K562 (cell line): Measurements from ENCODE around the gene MEGF11.

Experiments
- CHD1 ChIP-seq: fragments of 200-600 bp; sonication (generic); IDR thresholded peaks from one replicate; pipeline ENCODE4 v1.6.1; 2012; ENCODE audit warnings: mild to moderate bottlenecking, moderate library complexity, low read length, inconsistent platforms
- EZH2 ChIP-seq: IDR thresholded peaks from 2 replicates; pipeline ENCODE4 v1.6.1; 2012; ENCODE audit warnings: low read depth, mild to moderate bottlenecking, inconsistent platforms, low read length, borderline replicate concordance
- KDM1A ChIP-seq, 2 experiments: fragments of 450-650 bp; IDR thresholded peaks; 2 replicates each; pipeline ENCODE4 v1.6.1; 2016; ENCODE audit warnings: mild to moderate bottlenecking in 2 of 2
- POLR2AphosphoS5 ChIP-seq: IDR thresholded peaks from 2 replicates; pipeline ENCODE4 v1.6.1; 2011; ENCODE audit warnings: mild to moderate bottlenecking, low read depth, low read length, moderate library complexity; ENCODE audit not compliant: control insufficient read depth, insufficient read depth
- SREBF2 ChIP-seq: sonication (generic); formaldehyde crosslinking; IDR thresholded peaks from 2 replicates; pipeline ENCODE4 v1.4.0; 2020; ENCODE audit warnings: mild to moderate bottlenecking, missing genetic modification reagents
- TF ChIP-seq, protein P1 (sequence below), 2 experiments: fragments of 450-650 bp in 1 of 2; IDR thresholded peaks; 2 replicates each; pipeline ENCODE4 v1.6.1; 2011 to 2017; ENCODE audit warnings: low read depth in 2 of 2, antibody characterized with exemption in 1 of 2, borderline replicate concordance in 1 of 2, low read length in 1 of 2, mild to moderate bottlenecking in 1 of 2, mixed read lengths in 1 of 2; ENCODE audit not compliant: control insufficient read depth in 1 of 2
- TF ChIP-seq, protein P2 (sequence below), 3 experiments: IDR thresholded peaks in 2 of 3; conservative IDR thresholded peaks in 1 of 3; 2 replicates each; pipeline ENCODE4 v1.5.1; 2011 to 2012; ENCODE audit warnings: low read length in 3 of 3, mild to moderate bottlenecking in 3 of 3, control low read depth in 2 of 3, improper control_type of control experiment in 1 of 3, inconsistent platforms in 1 of 3, low read depth in 1 of 3, mixed read lengths in 1 of 3, moderate library complexity in 1 of 3; ENCODE audit not compliant: insufficient read depth in 2 of 3
- TF ChIP-seq, protein P3 (sequence below): fragments of 200-800 bp; sonication (Bioruptor generic); IDR thresholded peaks from 2 replicates; pipeline ENCODE4 v1.6.1; 2016; ENCODE audit warnings: missing genetic modification characterization, missing compliant biosample characterization
- TF ChIP-seq, protein P4 (sequence below): sonication (generic); formaldehyde crosslinking; IDR thresholded peaks from 2 replicates; pipeline ENCODE4 v1.4.0; 2020; ENCODE audit warnings: mild to moderate bottlenecking, missing genetic modification reagents
- TF ChIP-seq, protein P5 (sequence below): fragments of 200-800 bp; sonication (Bioruptor generic); IDR thresholded peaks from 2 replicates; pipeline ENCODE4 v1.6.1; 2017; ENCODE audit warnings: missing genetic modification characterization, missing compliant biosample characterization

GRCh38 chr15:66153549-66154415, 99.8 kb downstream of the MEGF11 start:
- TF ChIP-seq, protein P1, sequence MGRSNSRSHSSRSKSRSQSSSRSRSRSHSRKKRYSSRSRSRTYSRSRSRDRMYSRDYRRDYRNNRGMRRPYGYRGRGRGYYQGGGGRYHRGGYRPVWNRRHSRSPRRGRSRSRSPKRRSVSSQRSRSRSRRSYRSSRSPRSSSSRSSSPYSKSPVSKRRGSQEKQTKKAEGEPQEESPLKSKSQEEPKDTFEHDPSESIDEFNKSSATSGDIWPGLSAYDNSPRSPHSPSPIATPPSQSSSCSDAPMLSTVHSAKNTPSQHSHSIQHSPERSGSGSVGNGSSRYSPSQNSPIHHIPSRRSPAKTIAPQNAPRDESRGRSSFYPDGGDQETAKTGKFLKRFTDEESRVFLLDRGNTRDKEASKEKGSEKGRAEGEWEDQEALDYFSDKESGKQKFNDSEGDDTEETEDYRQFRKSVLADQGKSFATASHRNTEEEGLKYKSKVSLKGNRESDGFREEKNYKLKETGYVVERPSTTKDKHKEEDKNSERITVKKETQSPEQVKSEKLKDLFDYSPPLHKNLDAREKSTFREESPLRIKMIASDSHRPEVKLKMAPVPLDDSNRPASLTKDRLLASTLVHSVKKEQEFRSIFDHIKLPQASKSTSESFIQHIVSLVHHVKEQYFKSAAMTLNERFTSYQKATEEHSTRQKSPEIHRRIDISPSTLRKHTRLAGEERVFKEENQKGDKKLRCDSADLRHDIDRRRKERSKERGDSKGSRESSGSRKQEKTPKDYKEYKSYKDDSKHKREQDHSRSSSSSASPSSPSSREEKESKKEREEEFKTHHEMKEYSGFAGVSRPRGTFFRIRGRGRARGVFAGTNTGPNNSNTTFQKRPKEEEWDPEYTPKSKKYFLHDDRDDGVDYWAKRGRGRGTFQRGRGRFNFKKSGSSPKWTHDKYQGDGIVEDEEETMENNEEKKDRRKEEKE (IDR thresholded peaks at IDR 0.05; ENCODE audit: borderline replicate concordance in 1 of 2, control insufficient read depth in 1 of 2, low read depth in 2 of 2, low read length in 1 of 2): no peak
- TF ChIP-seq POLR2AphosphoS5: no peak
- TF ChIP-seq SREBF2 (CRISPR knock-in tag): no peak
- TF ChIP-seq, protein P2, sequence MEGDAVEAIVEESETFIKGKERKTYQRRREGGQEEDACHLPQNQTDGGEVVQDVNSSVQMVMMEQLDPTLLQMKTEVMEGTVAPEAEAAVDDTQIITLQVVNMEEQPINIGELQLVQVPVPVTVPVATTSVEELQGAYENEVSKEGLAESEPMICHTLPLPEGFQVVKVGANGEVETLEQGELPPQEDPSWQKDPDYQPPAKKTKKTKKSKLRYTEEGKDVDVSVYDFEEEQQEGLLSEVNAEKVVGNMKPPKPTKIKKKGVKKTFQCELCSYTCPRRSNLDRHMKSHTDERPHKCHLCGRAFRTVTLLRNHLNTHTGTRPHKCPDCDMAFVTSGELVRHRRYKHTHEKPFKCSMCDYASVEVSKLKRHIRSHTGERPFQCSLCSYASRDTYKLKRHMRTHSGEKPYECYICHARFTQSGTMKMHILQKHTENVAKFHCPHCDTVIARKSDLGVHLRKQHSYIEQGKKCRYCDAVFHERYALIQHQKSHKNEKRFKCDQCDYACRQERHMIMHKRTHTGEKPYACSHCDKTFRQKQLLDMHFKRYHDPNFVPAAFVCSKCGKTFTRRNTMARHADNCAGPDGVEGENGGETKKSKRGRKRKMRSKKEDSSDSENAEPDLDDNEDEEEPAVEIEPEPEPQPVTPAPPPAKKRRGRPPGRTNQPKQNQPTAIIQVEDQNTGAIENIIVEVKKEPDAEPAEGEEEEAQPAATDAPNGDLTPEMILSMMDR (IDR thresholded peaks at IDR 0.05 in 2 of 3, conservative IDR thresholded peaks at IDR 0.05 in 1 of 3; ENCODE audit: insufficient read depth in 2 of 3, low read depth in 1 of 3, low read length in 3 of 3): no peak
- TF ChIP-seq EZH2: no peak
- TF ChIP-seq, protein P3, sequence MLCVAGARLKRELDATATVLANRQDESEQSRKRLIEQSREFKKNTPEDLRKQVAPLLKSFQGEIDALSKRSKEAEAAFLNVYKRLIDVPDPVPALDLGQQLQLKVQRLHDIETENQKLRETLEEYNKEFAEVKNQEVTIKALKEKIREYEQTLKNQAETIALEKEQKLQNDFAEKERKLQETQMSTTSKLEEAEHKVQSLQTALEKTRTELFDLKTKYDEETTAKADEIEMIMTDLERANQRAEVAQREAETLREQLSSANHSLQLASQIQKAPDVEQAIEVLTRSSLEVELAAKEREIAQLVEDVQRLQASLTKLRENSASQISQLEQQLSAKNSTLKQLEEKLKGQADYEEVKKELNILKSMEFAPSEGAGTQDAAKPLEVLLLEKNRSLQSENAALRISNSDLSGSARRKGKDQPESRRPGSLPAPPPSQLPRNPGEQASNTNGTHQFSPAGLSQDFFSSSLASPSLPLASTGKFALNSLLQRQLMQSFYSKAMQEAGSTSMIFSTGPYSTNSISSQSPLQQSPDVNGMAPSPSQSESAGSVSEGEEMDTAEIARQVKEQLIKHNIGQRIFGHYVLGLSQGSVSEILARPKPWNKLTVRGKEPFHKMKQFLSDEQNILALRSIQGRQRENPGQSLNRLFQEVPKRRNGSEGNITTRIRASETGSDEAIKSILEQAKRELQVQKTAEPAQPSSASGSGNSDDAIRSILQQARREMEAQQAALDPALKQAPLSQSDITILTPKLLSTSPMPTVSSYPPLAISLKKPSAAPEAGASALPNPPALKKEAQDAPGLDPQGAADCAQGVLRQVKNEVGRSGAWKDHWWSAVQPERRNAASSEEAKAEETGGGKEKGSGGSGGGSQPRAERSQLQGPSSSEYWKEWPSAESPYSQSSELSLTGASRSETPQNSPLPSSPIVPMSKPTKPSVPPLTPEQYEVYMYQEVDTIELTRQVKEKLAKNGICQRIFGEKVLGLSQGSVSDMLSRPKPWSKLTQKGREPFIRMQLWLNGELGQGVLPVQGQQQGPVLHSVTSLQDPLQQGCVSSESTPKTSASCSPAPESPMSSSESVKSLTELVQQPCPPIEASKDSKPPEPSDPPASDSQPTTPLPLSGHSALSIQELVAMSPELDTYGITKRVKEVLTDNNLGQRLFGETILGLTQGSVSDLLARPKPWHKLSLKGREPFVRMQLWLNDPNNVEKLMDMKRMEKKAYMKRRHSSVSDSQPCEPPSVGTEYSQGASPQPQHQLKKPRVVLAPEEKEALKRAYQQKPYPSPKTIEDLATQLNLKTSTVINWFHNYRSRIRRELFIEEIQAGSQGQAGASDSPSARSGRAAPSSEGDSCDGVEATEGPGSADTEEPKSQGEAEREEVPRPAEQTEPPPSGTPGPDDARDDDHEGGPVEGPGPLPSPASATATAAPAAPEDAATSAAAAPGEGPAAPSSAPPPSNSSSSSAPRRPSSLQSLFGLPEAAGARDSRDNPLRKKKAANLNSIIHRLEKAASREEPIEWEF (CRISPR knock-in tag): no peak
- TF ChIP-seq CHD1: no peak
- TF ChIP-seq, protein P4, sequence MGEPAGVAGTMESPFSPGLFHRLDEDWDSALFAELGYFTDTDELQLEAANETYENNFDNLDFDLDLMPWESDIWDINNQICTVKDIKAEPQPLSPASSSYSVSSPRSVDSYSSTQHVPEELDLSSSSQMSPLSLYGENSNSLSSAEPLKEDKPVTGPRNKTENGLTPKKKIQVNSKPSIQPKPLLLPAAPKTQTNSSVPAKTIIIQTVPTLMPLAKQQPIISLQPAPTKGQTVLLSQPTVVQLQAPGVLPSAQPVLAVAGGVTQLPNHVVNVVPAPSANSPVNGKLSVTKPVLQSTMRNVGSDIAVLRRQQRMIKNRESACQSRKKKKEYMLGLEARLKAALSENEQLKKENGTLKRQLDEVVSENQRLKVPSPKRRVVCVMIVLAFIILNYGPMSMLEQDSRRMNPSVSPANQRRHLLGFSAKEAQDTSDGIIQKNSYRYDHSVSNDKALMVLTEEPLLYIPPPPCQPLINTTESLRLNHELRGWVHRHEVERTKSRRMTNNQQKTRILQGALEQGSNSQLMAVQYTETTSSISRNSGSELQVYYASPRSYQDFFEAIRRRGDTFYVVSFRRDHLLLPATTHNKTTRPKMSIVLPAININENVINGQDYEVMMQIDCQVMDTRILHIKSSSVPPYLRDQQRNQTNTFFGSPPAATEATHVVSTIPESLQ (CRISPR knock-in tag): no peak
- TF ChIP-seq, protein P5, sequence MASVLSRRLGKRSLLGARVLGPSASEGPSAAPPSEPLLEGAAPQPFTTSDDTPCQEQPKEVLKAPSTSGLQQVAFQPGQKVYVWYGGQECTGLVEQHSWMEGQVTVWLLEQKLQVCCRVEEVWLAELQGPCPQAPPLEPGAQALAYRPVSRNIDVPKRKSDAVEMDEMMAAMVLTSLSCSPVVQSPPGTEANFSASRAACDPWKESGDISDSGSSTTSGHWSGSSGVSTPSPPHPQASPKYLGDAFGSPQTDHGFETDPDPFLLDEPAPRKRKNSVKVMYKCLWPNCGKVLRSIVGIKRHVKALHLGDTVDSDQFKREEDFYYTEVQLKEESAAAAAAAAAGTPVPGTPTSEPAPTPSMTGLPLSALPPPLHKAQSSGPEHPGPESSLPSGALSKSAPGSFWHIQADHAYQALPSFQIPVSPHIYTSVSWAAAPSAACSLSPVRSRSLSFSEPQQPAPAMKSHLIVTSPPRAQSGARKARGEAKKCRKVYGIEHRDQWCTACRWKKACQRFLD (CRISPR knock-in tag): no peak
- no peak for TF ChIP-seq KDM1A (IDR thresholded peaks at IDR 0.05)
